ENCODE results near the gene FBXO28. TPM values are rescaled to one million over a fixed set of nuclear protein-coding genes. Genes with fewer than 3 reads are reported as not detected.
A peak's percentile ranks its signal among the peaks of the same experiment; 100 is the strongest.

FBXO28 gene
- total RNA-seq, 2 donors from 2014 or later = 22.2 to 30.5 TPM

- no peaks in the 10 kb centered on the region for H3K36me3 Mint-ChIP-seq (ENCODE audit: low read depth)
- ATAC-seq (no peak), DNase-seq (no peak)
- H3K27ac Mint-ChIP-seq = no peak overlapping the region
- no peaks in the 10 kb centered on the region for H3K9me3 ChIP-seq (ENCODE audit: control insufficient read depth, low read length, poor library complexity, severe bottlenecking)
- H3K27me3 Mint-ChIP-seq = no peaks in the 10 kb centered on the region
- no peak overlapping the region for H3K4me3 Mint-ChIP-seq
- H3K4me1 Mint-ChIP-seq = peaks cover 24% of the 10 kb centered on the region
These were observed 58.3 kb downstream of the FBXO28 start for GRCh38 chr1:224172229-224172628.

GRCh38 chr1:224173523-224173922 is 59.6 kb downstream of the FBXO28 start:
- no peaks in the 10 kb centered on the region for H3K27me3 Mint-ChIP-seq
- no peak overlapping the region for H3K4me3 Mint-ChIP-seq
- no peaks in the 10 kb centered on the region for H3K9me3 ChIP-seq (ENCODE audit: control insufficient read depth, low read length, poor library complexity, severe bottlenecking)
- no peaks in the 10 kb centered on the region for H3K36me3 Mint-ChIP-seq (ENCODE audit: low read depth)
- H3K4me1 Mint-ChIP-seq = peaks cover 24% of the 10 kb centered on the region
- ATAC-seq = no peak
- no peak overlapping the region for H3K27ac Mint-ChIP-seq
- DNase-seq = no peak

- ATAC-seq = peak; percentile 32
- H3K4me1 Mint-ChIP-seq = peaks cover 6% of the 10 kb centered on the region
- H3K4me3 Mint-ChIP-seq = no peak overlapping the region
- H3K36me3 Mint-ChIP-seq (ENCODE audit: low read depth) = no peaks in the 10 kb centered on the region
- H3K9me3 ChIP-seq (ENCODE audit: control insufficient read depth, low read length, poor library complexity, severe bottlenecking) = no peaks in the 10 kb centered on the region
- no peaks in the 10 kb centered on the region for H3K27me3 Mint-ChIP-seq
- DNase-seq = no peak
- H3K27ac Mint-ChIP-seq = no peak overlapping the region
These were observed 61.7 kb downstream of the FBXO28 start for GRCh38 chr1:224175617-224176016.

GRCh38 chr1:224177356-224177999 is 63.6 kb downstream of the FBXO28 start:
- Mint-ChIP-seq H3K4me3 (no peak overlapping the region), H3K4me1 (peaks cover 16% of the 10 kb centered on the region), H3K36me3 (ENCODE audit: low read depth) (peaks cover 3% of the 10 kb centered on the region), H3K27ac (no peak overlapping the region), H3K27me3 (no peaks in the 10 kb centered on the region)
- DNase-seq (no peak), ATAC-seq (no peak)
- H3K9me3 ChIP-seq (ENCODE audit: control insufficient read depth, low read length, poor library complexity, severe bottlenecking) = no peaks in the 10 kb centered on the region

DNA sequence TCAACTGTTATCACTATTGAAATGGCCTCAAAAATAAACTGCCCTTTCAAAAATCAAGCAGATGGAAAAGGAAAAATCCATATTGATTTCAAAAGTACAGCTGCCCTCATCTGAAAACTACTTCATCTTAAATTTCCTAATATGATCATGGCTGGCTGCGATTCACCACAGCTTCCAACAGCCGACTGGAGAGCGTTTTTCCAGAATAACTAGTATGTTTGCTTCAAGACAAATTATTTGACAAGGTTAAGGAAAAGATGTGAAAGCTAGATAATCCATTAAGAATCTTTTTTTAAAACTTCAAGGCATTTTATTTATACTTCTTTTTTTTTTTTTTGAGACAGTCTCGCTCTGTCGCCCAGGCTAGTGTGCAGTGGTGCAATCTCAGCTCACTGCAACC is 65.0 kb downstream of the FBXO28 start:
- no peak overlapping the region for H3K4me3 Mint-ChIP-seq
- no peaks in the 10 kb centered on the region for H3K9me3 ChIP-seq (ENCODE audit: control insufficient read depth, low read length, poor library complexity, severe bottlenecking)
- H3K27ac Mint-ChIP-seq = no peak overlapping the region
- H3K4me1 Mint-ChIP-seq = peaks cover 17% of the 10 kb centered on the region
- ATAC-seq = no peak
- no peak for DNase-seq
- no peaks in the 10 kb centered on the region for H3K27me3 Mint-ChIP-seq
- peaks cover 3% of the 10 kb centered on the region for H3K36me3 Mint-ChIP-seq (ENCODE audit: low read depth)

- Mint-ChIP-seq H3K4me1 (peaks cover 31% of the 10 kb centered on the region), H3K4me3 (no peak overlapping the region), H3K27ac (peak overlapping the region; percentile 100), H3K36me3 (ENCODE audit: low read depth) (peaks cover 3% of the 10 kb centered on the region), H3K27me3 (no peaks in the 10 kb centered on the region)
- no peak for ATAC-seq
- no peak for DNase-seq
- no peaks in the 10 kb centered on the region for H3K9me3 ChIP-seq (ENCODE audit: control insufficient read depth, low read length, poor library complexity, severe bottlenecking)
These were observed 67.0 kb downstream of the FBXO28 start for GRCh38 chr1:224180783-224181452.

GRCh38 chr1:224181453-224181810 is 67.5 kb downstream of the FBXO28 start:
- H3K4me3 Mint-ChIP-seq = peak overlapping the region; percentile 90
- peaks cover 3% of the 10 kb centered on the region for H3K36me3 Mint-ChIP-seq (ENCODE audit: low read depth)
- ATAC-seq = no peak

DNA sequence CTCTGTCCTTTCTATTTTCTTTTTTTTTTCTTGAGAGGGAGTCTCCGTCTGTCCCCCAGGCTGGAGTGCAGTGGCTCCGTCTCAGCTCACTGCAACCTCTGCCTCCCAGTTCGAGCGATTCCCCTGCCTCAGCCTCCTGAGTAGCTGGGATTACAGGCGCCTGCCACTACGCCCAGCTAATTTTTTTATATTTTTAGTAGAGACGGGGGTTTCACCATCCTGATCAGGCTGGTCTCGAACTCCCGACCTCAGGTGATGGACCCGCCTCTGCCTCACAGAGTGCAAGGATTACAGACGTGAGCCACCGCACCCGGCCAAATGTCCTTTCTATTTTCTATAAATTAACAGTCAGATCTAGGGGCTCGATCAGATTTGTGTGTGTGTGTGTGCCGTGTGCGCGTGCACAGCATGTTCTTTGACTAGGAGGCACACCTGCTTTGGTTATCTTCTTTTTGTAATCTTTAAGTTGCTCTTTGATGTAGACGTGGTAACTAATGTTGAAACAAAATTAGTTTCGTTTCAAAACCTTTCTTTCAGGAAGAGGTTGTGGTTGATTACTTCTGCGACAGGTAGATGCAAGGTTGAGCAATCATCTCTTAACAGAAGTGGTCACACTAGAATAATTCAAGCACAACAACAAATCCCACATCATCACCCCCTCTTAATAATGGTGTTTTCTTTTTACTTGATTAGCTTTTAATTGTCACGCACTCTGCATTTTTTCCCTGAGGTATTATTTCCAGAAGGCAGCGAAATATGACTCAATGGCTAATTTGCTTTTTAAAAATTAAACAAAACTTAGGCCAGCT is 68.3 kb downstream of the FBXO28 start:
- peak; percentile 70 for ATAC-seq
- H3K36me3 Mint-ChIP-seq (ENCODE audit: low read depth) = peaks cover 3% of the 10 kb centered on the region
- H3K27me3 Mint-ChIP-seq = no peaks in the 10 kb centered on the region
- DNase-seq = peak; percentile 23 to 45 (median 28)
- peak overlapping the region; percentile 90 for H3K4me3 Mint-ChIP-seq
- no peaks in the 10 kb centered on the region for H3K9me3 ChIP-seq (ENCODE audit: control insufficient read depth, low read length, poor library complexity, severe bottlenecking)
- peak overlapping the region; percentile 100 for H3K27ac Mint-ChIP-seq
- peaks cover 34% of the 10 kb centered on the region for H3K4me1 Mint-ChIP-seq

More at GRCh38 chr1:224181453-224181810, 67.5 kb downstream of the FBXO28 start:
- no peaks in the 10 kb centered on the region for H3K9me3 ChIP-seq (ENCODE audit: control insufficient read depth, low read length, poor library complexity, severe bottlenecking)
- DNase-seq = no peak
- H3K27ac Mint-ChIP-seq = peak overlapping the region; percentile 100
- peaks cover 34% of the 10 kb centered on the region for H3K4me1 Mint-ChIP-seq
- H3K27me3 Mint-ChIP-seq = no peaks in the 10 kb centered on the region

DNA sequence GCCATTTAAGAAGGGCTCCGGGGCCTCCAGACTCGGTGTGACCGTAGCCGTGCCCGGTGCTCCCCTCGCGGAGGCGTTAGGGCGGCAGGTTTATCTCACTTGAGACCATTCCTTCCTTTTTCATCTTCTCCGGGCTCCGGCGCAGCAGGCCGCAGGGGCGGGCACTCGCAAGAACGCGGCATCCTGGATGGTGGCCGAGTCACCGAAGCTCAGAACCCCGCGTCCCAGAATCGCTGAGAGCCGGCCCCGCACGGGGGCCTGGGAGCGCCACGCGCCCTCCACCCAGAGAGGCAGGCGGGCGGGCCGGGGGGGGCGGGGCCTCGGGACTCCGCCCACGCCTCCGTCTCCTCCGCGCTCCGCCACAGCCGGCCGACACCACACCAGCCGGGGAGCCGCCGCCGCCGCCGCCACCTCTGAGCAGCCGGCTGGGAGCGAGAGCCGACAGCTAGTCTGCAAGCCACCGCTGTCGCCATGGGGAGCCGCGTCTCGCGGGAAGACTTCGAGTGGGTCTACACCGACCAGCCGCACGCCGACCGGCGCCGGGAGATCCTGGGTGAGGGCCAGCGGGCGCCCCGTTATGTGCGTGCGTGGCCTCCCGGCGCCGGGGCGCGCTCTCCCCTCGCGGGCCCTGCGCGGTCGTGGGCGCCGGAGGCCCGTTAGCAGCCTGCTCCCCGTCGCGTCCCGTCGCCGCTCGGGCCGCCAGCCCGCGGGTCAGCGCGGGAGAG is 69.1 kb downstream of the FBXO28 start, which contains the start of gene DEGS1:
Gene DEGS1, plus strand, starts transcription at position 375 of the 725 bp plus-strand sequence. Its CDS starts 97 bp downstream, at position 472.
- ATAC-seq = peak; percentile 82
- DNase-seq = peak; percentile 78 to 85 (median 80)
- H3K4me3 Mint-ChIP-seq = peak within 1 kb of the TSS; percentile 92
- peaks cover 3% of the 10 kb centered on the region for H3K36me3 Mint-ChIP-seq (ENCODE audit: low read depth)
- no peaks in the 10 kb centered on the region for H3K9me3 ChIP-seq (ENCODE audit: control insufficient read depth, low read length, poor library complexity, severe bottlenecking)
- H3K27me3 Mint-ChIP-seq = no peaks in the 10 kb centered on the region
- H3K4me1 Mint-ChIP-seq = peaks cover 34% of the 10 kb centered on the region
- H3K27ac Mint-ChIP-seq = peak within 1 kb of the TSS; percentile 100

DNA sequence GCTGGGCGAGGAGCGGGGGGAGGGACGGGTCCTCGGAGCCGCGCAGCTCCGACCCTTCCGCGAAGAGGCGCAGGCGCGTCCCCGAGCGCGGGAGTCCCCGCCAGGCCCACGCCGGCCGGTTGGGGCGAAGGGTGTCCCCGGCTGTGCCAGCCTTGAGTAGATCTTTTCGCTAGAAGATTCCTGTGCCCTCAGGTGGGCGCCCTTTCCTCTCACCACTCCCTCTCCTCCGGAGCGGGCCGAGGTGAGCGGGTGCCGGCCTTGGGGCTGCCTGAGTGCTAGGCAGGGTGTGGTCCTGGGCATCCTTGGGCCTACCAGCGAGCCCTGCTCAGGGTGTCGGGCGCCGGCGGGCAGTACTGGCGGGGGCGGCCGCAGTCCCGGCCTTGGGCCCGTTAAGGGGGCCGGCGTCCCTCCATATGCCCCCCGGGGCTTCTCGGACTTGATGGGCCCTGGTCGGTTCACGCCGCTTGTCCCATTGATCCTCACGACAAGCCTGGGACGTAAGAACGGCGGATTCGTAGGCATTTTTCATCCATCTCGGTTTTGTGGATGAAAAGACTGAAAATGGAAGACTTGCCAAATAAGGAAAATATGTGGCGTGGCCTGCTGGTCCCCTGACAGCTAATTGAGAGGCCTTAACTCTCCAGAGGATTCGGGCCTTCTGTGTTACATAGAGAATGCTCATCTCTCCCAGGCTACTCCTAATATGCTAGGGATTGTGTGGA is 69.8 kb downstream of the FBXO28 start:
- DNase-seq (peak; percentile 42 to 46 (median 45)), ATAC-seq (peak; percentile 48)
- Mint-ChIP-seq H3K36me3 (ENCODE audit: low read depth) (peaks cover 3% of the 10 kb centered on the region), H3K27me3 (no peaks in the 10 kb centered on the region), H3K4me1 (peaks cover 37% of the 10 kb centered on the region), H3K4me3 (peak overlapping the region; percentile 92), H3K27ac (peak overlapping the region; percentile 82)
- no peaks in the 10 kb centered on the region for H3K9me3 ChIP-seq (ENCODE audit: control insufficient read depth, low read length, poor library complexity, severe bottlenecking)

GRCh38 chr1:224185208-224185607 is 71.3 kb downstream of the FBXO28 start:
- H3K27ac Mint-ChIP-seq = peak overlapping the region; percentile 89
- no peak for DNase-seq
- H3K4me3 Mint-ChIP-seq = peak overlapping the region; percentile 92
- peaks cover 46% of the 10 kb centered on the region for H3K4me1 Mint-ChIP-seq
- H3K9me3 ChIP-seq (ENCODE audit: control insufficient read depth, low read length, poor library complexity, severe bottlenecking) = no peaks in the 10 kb centered on the region
- H3K36me3 Mint-ChIP-seq (ENCODE audit: low read depth) = peaks cover 3% of the 10 kb centered on the region
- ATAC-seq = no peak
- H3K27me3 Mint-ChIP-seq = no peaks in the 10 kb centered on the region

- Mint-ChIP-seq H3K4me1 (peaks cover 30% of the 10 kb centered on the region), H3K27ac (peak overlapping the region; percentile 62), H3K27me3 (no peaks in the 10 kb centered on the region), H3K36me3 (ENCODE audit: low read depth) (no peaks in the 10 kb centered on the region), H3K4me3 (peak overlapping the region; percentile 15)
- ATAC-seq (no peak), DNase-seq (no peak)
- H3K9me3 ChIP-seq (ENCODE audit: control insufficient read depth, low read length, poor library complexity, severe bottlenecking) = no peaks in the 10 kb centered on the region
These were observed 74.4 kb downstream of the FBXO28 start for GRCh38 chr1:224188286-224188685.
